Measurements from ENCODE around the gene TNFRSF19.
"Not testable (repeated sequence)": the region's sequence is repeated elsewhere in the genome, so short reads cannot be mapped to it uniquely, and the experiment has no call there.

Gene TNFRSF19

DNA sequence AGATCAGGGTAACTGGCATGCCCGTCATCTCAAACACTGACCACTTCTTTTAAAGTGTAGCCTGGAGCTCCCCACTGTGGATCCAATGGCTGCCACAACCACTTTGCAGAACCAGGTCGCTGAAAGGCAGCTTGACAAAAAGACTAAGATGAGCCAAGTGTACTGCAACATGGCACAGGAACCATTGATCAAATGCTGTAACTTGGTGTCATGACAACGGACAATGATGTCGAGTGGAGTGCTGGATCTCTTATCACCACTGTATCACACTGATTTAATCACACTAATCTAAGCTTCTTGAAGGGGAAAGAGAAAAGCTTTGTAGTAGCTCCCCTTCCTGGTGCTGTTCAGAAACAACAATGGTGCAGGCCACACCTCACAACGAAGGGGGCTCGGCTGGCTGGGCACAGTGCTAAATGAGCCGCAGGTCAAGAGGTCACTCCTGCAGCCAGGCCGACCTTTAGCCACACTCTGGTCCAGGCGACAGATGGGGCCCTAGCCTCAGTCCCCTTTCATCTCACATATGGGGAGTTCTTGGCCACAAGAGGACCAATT lies 2.2 kb upstream of the TNFRSF19 start:
- DNase-seq (ENCODE audit: low spot score): no peak

- no peak for DNase-seq (ENCODE audit: low spot score)
These were observed 706 bp downstream of the TNFRSF19 start for GRCh38 chr13:23570921-23571315.

DNA sequence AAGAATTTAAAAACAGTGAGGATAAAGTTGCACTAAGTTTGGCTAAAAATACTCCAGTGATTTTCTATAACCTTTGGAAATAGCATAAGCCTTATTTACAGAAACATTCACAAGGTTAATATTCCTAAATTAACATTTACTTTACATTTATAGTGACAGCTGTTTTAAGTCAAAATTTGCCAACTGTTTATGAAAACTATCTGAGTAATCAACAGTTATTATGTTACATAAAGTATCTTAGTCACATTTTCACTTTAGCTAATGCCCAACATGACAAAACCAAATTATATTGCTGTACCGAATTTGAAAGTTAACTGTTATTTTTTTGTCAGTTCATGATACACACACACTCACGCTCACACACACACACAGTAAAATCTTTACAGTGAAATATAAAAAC lies 1.2 kb downstream of the TNFRSF19 start:
- no peak for DNase-seq (ENCODE audit: low spot score)

DNA sequence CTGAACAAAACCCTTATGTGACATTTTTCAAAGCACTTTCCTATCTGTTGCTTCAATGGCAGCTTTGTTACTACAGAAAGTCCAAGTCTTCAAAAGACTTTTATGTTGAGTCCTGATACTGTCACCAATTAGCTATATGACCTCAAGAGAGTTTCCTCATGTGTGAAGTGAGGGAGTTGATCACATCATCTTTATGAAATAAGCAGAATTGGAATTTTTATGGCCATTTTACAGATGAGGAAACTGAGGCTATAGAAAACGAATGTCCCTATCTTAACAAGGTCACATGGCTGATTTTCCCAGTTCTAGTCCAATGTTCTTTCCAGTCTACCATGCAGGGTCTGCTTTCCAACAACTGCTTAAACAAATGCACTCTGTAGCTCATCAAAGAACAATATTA lies 2.6 kb downstream of the TNFRSF19 start:
- DNase-seq (ENCODE audit: low spot score): no peak

GRCh38 chr13:23574421-23575145 lies 4.4 kb downstream of the TNFRSF19 start:
- DNase-seq (ENCODE audit: low spot score): no peak

GRCh38 chr13:23575632-23576031 lies 5.4 kb downstream of the TNFRSF19 start:
- DNase-seq (ENCODE audit: low spot score): no peak

- peak; percentile 44 for DNase-seq (ENCODE audit: low spot score)
These were observed 8.3 kb downstream of the TNFRSF19 start for GRCh38 chr13:23578411-23579071.

GRCh38 chr13:23579072-23579895 lies 9.1 kb downstream of the TNFRSF19 start:
- peak; percentile 68 for DNase-seq (ENCODE audit: low spot score)

- no peak for DNase-seq (ENCODE audit: low spot score)
These were observed 9.9 kb downstream of the TNFRSF19 start for GRCh38 chr13:23579896-23580683.

DNA sequence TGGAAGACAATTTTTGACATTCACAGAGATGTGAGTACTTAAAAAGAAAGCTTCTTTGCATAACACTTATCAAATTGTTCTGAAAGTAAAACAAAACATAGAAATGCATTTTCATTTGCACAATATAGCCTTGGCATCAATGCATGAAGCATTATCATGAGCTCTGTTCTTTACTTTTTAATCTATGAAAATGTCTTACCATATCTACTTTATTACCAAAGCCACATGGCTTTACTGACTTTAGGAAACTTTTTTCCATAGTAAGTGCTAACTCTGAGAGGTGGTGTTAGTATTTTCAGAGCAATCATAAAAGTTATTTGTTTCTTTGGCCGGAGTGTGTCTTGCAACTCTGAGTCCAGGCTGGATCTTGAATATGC lies 10.5 kb downstream of the TNFRSF19 start:
- no peak for DNase-seq (ENCODE audit: low spot score)

DNA sequence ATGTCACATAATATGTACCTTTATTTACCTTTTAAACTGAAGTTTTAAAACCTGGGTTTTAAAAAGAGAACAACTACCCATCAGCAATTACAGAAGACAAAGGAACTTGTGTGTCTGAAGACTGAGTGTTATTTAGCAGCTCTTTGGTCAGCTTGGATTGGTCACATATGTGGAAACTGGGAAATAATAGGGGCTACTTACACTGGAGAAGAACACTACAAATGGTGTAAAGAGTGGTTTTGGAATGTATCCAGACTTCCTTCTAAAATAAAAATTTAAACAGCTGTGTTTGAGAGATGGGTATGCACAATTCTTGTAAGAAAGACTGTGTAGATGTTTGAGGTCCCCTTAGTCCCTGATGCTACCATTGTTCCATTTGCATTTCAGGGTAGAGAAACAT lies 13.3 kb downstream of the TNFRSF19 start:
- DNase-seq (ENCODE audit: low spot score): no peak

- DNase-seq (ENCODE audit: low spot score): no peak
These were observed 14.1 kb downstream of the TNFRSF19 start for GRCh38 chr13:23584275-23584674.

DNA sequence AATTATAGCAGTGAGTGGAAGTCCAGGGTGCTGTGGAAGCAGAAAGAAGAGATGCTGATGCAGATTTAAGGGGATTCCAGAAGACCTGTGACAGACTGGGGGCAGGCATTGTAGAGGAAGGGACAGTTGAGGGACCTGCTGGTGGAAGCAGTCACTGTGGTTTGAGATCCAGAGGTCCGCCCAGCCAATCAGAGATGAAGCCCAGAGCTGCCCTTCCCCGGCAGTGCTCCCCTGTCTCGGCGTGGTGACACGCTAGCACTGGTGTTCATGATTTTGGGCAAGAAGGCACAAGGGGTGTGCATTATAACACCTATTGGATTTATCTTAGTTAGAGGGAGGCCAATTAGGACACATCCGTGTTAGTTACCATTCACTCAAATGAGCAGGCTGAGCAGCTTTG lies 16.1 kb downstream of the TNFRSF19 start:
- DNase-seq (ENCODE audit: low spot score): no peak

DNA sequence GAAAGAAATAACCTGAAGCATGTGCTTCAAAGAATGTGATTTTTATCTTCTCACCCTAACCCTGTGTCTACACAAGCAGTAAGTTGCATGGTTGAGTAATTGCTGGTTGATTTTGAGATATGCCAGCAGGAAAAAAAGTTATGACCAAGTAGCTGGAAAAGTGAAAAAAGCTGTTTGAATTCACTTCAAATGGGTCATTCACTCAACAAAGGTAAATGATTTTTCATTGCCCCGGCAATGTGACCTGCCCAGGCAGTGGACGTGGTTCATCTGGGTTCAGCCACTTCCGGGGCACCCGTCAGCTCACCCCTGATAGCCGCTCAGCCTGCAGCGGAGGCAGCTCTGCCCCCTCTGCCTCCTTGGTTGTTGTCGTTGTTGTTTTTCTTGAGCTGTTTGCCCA lies 18.5 kb downstream of the TNFRSF19 start:
- DNase-seq (ENCODE audit: low spot score): no peak

GRCh38 chr13:23592596-23592995 lies 22.4 kb downstream of the TNFRSF19 start:
- no peak for DNase-seq (ENCODE audit: low spot score)

- DNase-seq (ENCODE audit: low spot score): no peak
These were observed 22.9 kb downstream of the TNFRSF19 start for GRCh38 chr13:23593148-23593547.

DNA sequence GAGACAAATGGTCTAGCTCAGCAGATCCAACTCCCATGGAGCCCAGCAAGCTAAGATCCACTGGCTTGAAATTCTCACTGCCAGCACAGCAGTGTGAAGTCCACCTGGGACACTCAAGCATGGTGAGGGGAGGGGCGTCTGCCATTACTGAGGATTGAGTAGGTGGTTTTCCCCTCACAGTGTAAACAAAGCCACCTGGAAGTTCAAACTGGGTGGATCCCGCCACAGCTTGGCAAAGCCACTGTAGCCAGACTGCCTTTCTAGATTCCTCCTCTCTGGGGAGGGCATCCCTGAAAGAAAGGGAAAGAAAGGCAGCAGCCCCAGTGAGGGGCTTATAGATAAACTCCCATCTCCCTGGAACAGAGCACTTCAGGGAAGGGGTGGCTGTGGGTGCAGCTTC lies 24.1 kb downstream of the TNFRSF19 start:
- not testable (repeated sequence) for DNase-seq (ENCODE audit: low spot score)

- DNase-seq (ENCODE audit: low spot score): no peak
These were observed 28.2 kb downstream of the TNFRSF19 start for GRCh38 chr13:23598369-23598768.

DNA sequence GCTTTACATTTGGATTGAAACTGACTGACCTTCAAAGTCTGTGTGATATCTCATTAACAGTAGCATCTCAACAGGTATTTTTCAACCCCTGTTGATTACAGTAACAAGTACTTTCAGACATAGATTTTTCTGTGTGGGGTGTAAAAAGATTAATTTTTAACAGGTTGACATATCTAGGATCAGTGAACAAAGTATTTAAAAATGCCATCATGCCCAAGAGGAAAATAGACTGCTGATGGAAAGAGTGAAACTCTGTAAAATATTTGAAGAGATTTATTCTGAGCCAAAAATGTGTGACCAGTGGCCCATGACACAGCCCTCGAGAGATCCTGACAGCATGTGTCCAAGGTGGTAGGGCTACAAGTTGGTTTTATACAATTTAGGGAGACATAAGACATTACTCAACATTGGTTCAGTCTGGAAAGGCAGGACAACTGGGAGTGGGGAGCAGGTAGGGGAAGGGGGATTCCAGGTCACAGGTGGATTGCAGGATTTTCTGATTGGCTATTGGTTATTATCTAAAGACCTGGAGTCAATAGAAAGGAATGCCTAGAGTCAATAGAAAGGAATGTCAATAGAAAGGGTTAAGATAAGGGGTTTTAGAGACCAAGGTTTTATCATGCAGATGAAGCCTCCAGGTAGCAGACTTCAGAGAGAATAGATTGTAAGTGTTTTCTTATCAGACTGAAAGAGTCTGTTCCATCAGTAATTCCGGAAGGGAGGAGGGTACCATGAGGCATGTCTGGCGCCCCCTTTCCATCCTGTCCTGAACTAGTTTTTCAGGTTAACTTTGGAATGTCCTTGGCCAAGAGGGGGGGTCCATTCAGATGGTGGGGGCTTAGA lies 29.1 kb downstream of the TNFRSF19 start:
- DNase-seq (ENCODE audit: low spot score): no peak

- DNase-seq (ENCODE audit: low spot score): no peak
These were observed 29.9 kb downstream of the TNFRSF19 start for GRCh38 chr13:23600100-23600499.

- DNase-seq (ENCODE audit: low spot score): no peak
These were observed 30.3 kb downstream of the TNFRSF19 start for GRCh38 chr13:23600534-23600933.
